A549 (cell line): ENCODE results near the gene OSTM1. TPM values are rescaled to one million over a fixed set of nuclear protein-coding genes. Genes with fewer than 3 reads are reported as not detected.
A peak's percentile ranks its signal among the peaks of the same experiment; 100 is the strongest.

Source experiments
- ATAC-seq, 2 experiments: fragments of 200-7000 bp in 1 of 2; fragments of >200 bp in 1 of 2; cut with Nextera tagmentation in 1 of 2; cut with Tn5 transposase in 1 of 2; 3 replicates each; pipeline versions ENCODE4 v1.8.0 to v1.9.1; 2018 to 2020; ENCODE audit warnings: mild to moderate bottlenecking in 1 of 2, moderate library complexity in 1 of 2
- CTCF ChIA-PET: fragments of 300-600 bp; sonication (Branson Sonifier 250); formaldehyde crosslinking; extraction: SDS; loops from one replicate; lab custom pipeline; 2021; ENCODE audit warnings: antibody characterized with exemption, inconsistent platforms; lab: Yijun Ruan, JAX
- POLR2A ChIA-PET: fragments of 350-600 bp; formaldehyde crosslinking; extraction: SDS; loops from one replicate; lab custom pipeline; 2021; ENCODE audit warnings: antibody characterized with exemption, inconsistent platforms; lab: Yijun Ruan, JAX
- DNase-seq, 2 experiments: peaks; one replicate each; pipeline versions ENCODE4 v3.0.0 to v3.0.0-alpha.2; 2011 to 2016; ENCODE audit warnings: low read depth in 1 of 2, low spot score in 1 of 2
- FAIRE-seq: peaks from 2 replicates; lab custom pipeline; 2011; peaks lifted over from hg19 to GRCh38; lab: Jason Lieb, UNC
- H3K27ac ChIP-seq, 2 experiments: fragments of >200 bp; sonication (Bioruptor Twin); formaldehyde crosslinking; 3 replicates each; pipeline ENCODE4 v1.5.1; 2016 to 2017
- H3K4me1 ChIP-seq: fragments of >200 bp; sonication (Bioruptor Twin); formaldehyde crosslinking; 3 replicates; pipeline ENCODE4 v1.6.1; 2016
- H3K4me2 ChIP-seq: fragments of >200 bp; sonication (Bioruptor Twin); formaldehyde crosslinking; 3 replicates; pipeline ENCODE4 v1.6.1; 2016
- H3K4me3 ChIP-seq: fragments of >200 bp; sonication (Bioruptor Twin); formaldehyde crosslinking; 3 replicates; pipeline ENCODE4 v1.5.1; 2016
- H3K9me3 ChIP-seq: fragments of >200 bp; sonication (Bioruptor Twin); formaldehyde crosslinking; 3 replicates; pipeline ENCODE4 v1.6.1; 2016
- BCL3 ChIP-seq: fragments of >200 bp; sonication (Bioruptor Twin); formaldehyde crosslinking; IDR thresholded peaks from 3 replicates; pipeline ENCODE4 v1.6.1; 2016
- BHLHE40 ChIP-seq: IDR thresholded peaks from 2 replicates; pipeline ENCODE4 v1.6.1; 2012; ENCODE audit warnings: low read depth, low read length, inconsistent platforms
- CBX2 ChIP-seq: fragments of 200-600 bp; sonication (generic); IDR thresholded peaks from 2 replicates; pipeline ENCODE4 v1.6.1; 2016; ENCODE audit warnings: low read depth, mild to moderate bottlenecking, borderline replicate concordance
- E2F6 ChIP-seq: IDR thresholded peaks from 2 replicates; pipeline ENCODE4 v1.6.1; 2012; ENCODE audit warnings: low read depth, borderline replicate concordance
- EP300 ChIP-seq, 2 experiments: fragments of >200 bp; sonication (Bioruptor Twin); formaldehyde crosslinking; IDR thresholded peaks; 2 replicates in 1 of 2; 3 replicates in 1 of 2; pipeline ENCODE4 v1.6.1; 2016 to 2017
- ESRRA ChIP-seq: fragments of 150-350 bp; IDR thresholded peaks from 2 replicates; pipeline ENCODE4 v1.6.1; 2014; ENCODE audit warnings: mild to moderate bottlenecking, low read length, borderline replicate concordance
- FOSB ChIP-seq: fragments of 250-450 bp; sonication (Bioruptor Pico); IDR thresholded peaks from 2 replicates; pipeline ENCODE4 v1.5.0; 2020; ENCODE audit warnings: mild to moderate bottlenecking, moderate library complexity
- HDAC2 ChIP-seq: fragments of 200-600 bp; sonication (generic); IDR thresholded peaks from 2 replicates; pipeline ENCODE4 v1.6.1; 2016
- HOXB5 ChIP-seq: fragments of 250-450 bp; sonication (Bioruptor Pico); IDR thresholded peaks from 2 replicates; pipeline ENCODE4 v1.5.0; 2020; ENCODE audit warnings: mild to moderate bottlenecking, moderate library complexity
- JUN ChIP-seq, 2 experiments: fragments of >200 bp; sonication (Bioruptor Twin); formaldehyde crosslinking; IDR thresholded peaks; 2 replicates in 1 of 2; 3 replicates in 1 of 2; pipeline ENCODE4 v1.6.1; 2016 to 2017
- KDM1A ChIP-seq: fragments of 200-600 bp; sonication (generic); IDR thresholded peaks from 2 replicates; pipeline ENCODE4 v1.6.1; 2016; ENCODE audit warnings: low read depth, mild to moderate bottlenecking
- MAX ChIP-seq: IDR thresholded peaks from 2 replicates; pipeline ENCODE4 v1.6.1; 2012
- PBX3 ChIP-seq: IDR thresholded peaks from 2 replicates; pipeline ENCODE4 v1.6.1; 2012
- PHF8 ChIP-seq: fragments of 200-600 bp; sonication (generic); IDR thresholded peaks from 2 replicates; pipeline ENCODE4 v1.6.1; 2016; ENCODE audit warnings: low read depth, mild to moderate bottlenecking, antibody characterized with exemption, moderate library complexity, borderline replicate concordance
- POLR2A ChIP-seq: IDR thresholded peaks from 2 replicates; pipeline ENCODE4 v1.6.1; 2012; ENCODE audit warnings: mild to moderate bottlenecking, low read length
- RAD21 ChIP-seq, 2 experiments: fragments of >200 bp in 1 of 2; sonication (Bioruptor Twin) in 1 of 2; formaldehyde crosslinking in 1 of 2; IDR thresholded peaks in 1 of 2; conservative IDR thresholded peaks in 1 of 2; 2 replicates in 1 of 2; 3 replicates in 1 of 2; pipeline ENCODE4 v1.6.1; 2012 to 2018; ENCODE audit warnings: inconsistent platforms in 1 of 2
- RARB ChIP-seq: fragments of 250-450 bp; sonication (Bioruptor Pico); IDR thresholded peaks from 2 replicates; pipeline ENCODE4 v1.8.0; 2021; ENCODE audit warnings: mild to moderate bottlenecking, moderate library complexity
- RCOR1 ChIP-seq: fragments of 150-350 bp; IDR thresholded peaks from 2 replicates; pipeline ENCODE4 v1.6.1; 2014; ENCODE audit warnings: antibody characterized with exemption, low read length, low read depth
- REST ChIP-seq: fragments of 200-600 bp; sonication (generic); IDR thresholded peaks from 2 replicates; pipeline ENCODE4 v1.6.1; 2016; ENCODE audit warnings: antibody characterized with exemption, mild to moderate bottlenecking, moderate library complexity
- RFX5 ChIP-seq: fragments of 450-650 bp; IDR thresholded peaks from 2 replicates; pipeline ENCODE4 v1.7.1; 2014; ENCODE audit warnings: antibody characterized with exemption, mild to moderate bottlenecking, moderate library complexity
- RNF2 ChIP-seq: fragments of 200-600 bp; sonication (generic); IDR thresholded peaks from 2 replicates; pipeline ENCODE4 v1.6.1; 2016; ENCODE audit warnings: low read depth, mild to moderate bottlenecking, antibody characterized with exemption, moderate library complexity, borderline replicate concordance
- SMC3 ChIP-seq: fragments of >200 bp; sonication (Bioruptor Twin); formaldehyde crosslinking; IDR thresholded peaks from 3 replicates; pipeline ENCODE4 v1.6.1; 2018; ENCODE audit warnings: inconsistent platforms
- USF2 ChIP-seq: fragments of 450-650 bp; IDR thresholded peaks from 2 replicates; pipeline ENCODE4 v1.6.1; 2014; ENCODE audit warnings: antibody characterized with exemption
- ZNF302 ChIP-seq: fragments of 250-450 bp; sonication (Bioruptor Pico); IDR thresholded peaks from 2 replicates; pipeline ENCODE4 v1.9.0; 2021; ENCODE audit warnings: inconsistent platforms, mild to moderate bottlenecking, moderate library complexity
- ZSCAN20 ChIP-seq: fragments of 250-450 bp; sonication (Bioruptor Pico); IDR thresholded peaks from 2 replicates; pipeline ENCODE4 v1.8.0; 2022; ENCODE audit warnings: mild to moderate bottlenecking, moderate library complexity
- WGBS: methylation state at CpG from one replicate; pipeline ENCODE4 v1.1.6; 2017; ENCODE audit errors: missing lambda C conversion rate; 5-methylcytosine and 5-hydroxymethylcytosine counted together
- polyA minus RNA-seq: library from RNA; depleted of rRNA, polyadenylated mRNA; stranded (reverse); fragments of >200 nt; gene quantifications from 2 replicates; pipeline ENCODE4 v1.2.3, GENCODE V29; 2011; rRNA and poly(A)+ RNA removed
- polyA plus RNA-seq, 4 experiments: library from polyadenylated mRNA; depleted of rRNA in 3 of 4; stranded (reverse); fragments of >200 nt; fragmentation: RNase III in 1 of 4; extraction: RNeasy Plus Mini Kit Qiagen cat#74134 plus additional on column Dnase treatment in 1 of 4; gene quantifications; 2 replicates in 3 of 4; 3 replicates in 1 of 4; pipeline ENCODE4 v1.2.3, GENCODE V29; 2011 to 2017

OSTM1 gene
- polyA plus RNA-seq (2011; rRNA removed) (41.7 and 49.6 TPM in 2 replicates), polyA plus RNA-seq (2017; fragmentation: RNase III; extraction: RNeasy Plus Mini Kit Qiagen cat#74134 plus additional on column Dnase treatment) (16.8 to 18.0 TPM (median 17.9 TPM) in 3 replicates), polyA minus RNA-seq (10.0 and 13.5 TPM in 2 replicates)
- polyA plus RNA-seq (2012; cell fraction: cytosol; rRNA removed) = 11.1 and 15.9 TPM in 2 replicates
- 15.7 and 21.0 TPM in 2 replicates for polyA plus RNA-seq (2012; cell fraction: nucleus; rRNA removed)

- DNase-seq (peak; percentile 79 to 82), ATAC-seq (peak; percentile 99), FAIRE-seq (no peak)
- CTCF ChIA-PET = interaction anchor here (0.6 kb wide), 1 partner anchor 450 kb away, joined by 3 read pairs; no protein-coding TSS in a partner anchor
- H3K4me2 ChIP-seq = peak within 1 kb of the TSS; percentile 91
- WGBS = 2% methylated on average over 22 of the region's 86 CpGs
- H3K4me1 ChIP-seq = peaks cover 7% of the 10 kb centered on the region; the same call in 1 of the 3 replicates
- H3K9me3 ChIP-seq = no peaks in the 10 kb centered on the region
- TF ChIP-seq EP300 (IDR thresholded peaks at IDR 0.05) (no peak), USF2 (no peak), PHF8 (peak; percentile 70), BHLHE40 (no peak), RNF2 (0 out of 2 replicates have a peak, but pooled peaks have one; percentile 50), HDAC2 (no peak; the same call in 1 of the 2 replicates), POLR2A (peak; percentile 75), JUN (IDR thresholded peaks at IDR 0.05) (peak; percentile 31 to 75; a peak in 2 of 5 replicates), E2F6 (peak; percentile 77), SMC3 (no peak), BCL3 (peak; percentile 54; the same call in 1 of the 3 replicates), RARB (no peak), CBX2 (no peak), FOSB (CRISPR knock-in tag) (no peak), REST (peak; percentile 59; the same call in 1 of the 2 replicates), KDM1A (no peak), ZSCAN20 (no peak), PBX3 (no peak), ESRRA (no peak), RFX5 (0 out of 2 replicates have a peak, but pooled peaks have one; percentile 40), MAX (peak; percentile 88), ZNF302 (CRISPR knock-in tag) (no peak), RAD21 (conservative IDR thresholded peaks at IDR 0.05 in 1 of 2, IDR thresholded peaks at IDR 0.05 in 1 of 2) (no peak), HOXB5 (0 out of 2 replicates have a peak, but pooled peaks have one; percentile 29), RCOR1 (no peak)
- POLR2A ChIA-PET = no interaction called here
- peak within 1 kb of the TSS; percentile 95 for H3K4me3 ChIP-seq
- peak within 1 kb of the TSS; percentile 93 to 97 for H3K27ac ChIP-seq
These were observed at the start of gene OSTM1 for GRCh38 chr6:108074359-108075144. TSS of gene OSTM1 (minus strand) at chr6:108074741. CDS start at chr6:108074651, 90 bp downstream.
